HFFc6 (cell line): Measurements from ENCODE around the gene COIL. TPM values are rescaled to one million over a fixed set of nuclear protein-coding genes. Genes with fewer than 3 reads are reported as not detected.

Source experiments
- DNase-seq: peaks from one replicate; pipeline ENCODE4 v3.0.0-alpha.2; 2018
- H3K27ac Mint-ChIP-seq: 2 replicates; pipeline ENCODE4 v1.8.0; 2020; ENCODE audit warnings: mild to moderate bottlenecking, mixed read lengths
- H3K27me3 Mint-ChIP-seq: 2 replicates; pipeline ENCODE4 v1.8.0; 2021; ENCODE audit warnings: mild to moderate bottlenecking, moderate library complexity, mixed read lengths; ENCODE audit not compliant: insufficient read depth
- H3K36me3 Mint-ChIP-seq: 2 replicates; pipeline ENCODE4 v1.8.0; 2021; ENCODE audit warnings: low read depth, mixed read lengths
- H3K4me1 Mint-ChIP-seq: 2 replicates; pipeline ENCODE4 v1.8.0; 2020; ENCODE audit warnings: low read depth, mixed read lengths
- H3K4me3 Mint-ChIP-seq: 2 replicates; pipeline ENCODE4 v1.8.0; 2020; ENCODE audit warnings: mild to moderate bottlenecking, moderate library complexity, mixed read lengths
- H3K9me3 Mint-ChIP-seq: 2 replicates; pipeline ENCODE4 v1.8.0; 2020; ENCODE audit warnings: mild to moderate bottlenecking, mixed read lengths
- CTCF ChIP-seq: fragments of 200-600 bp; sonication (generic); IDR thresholded peaks from 2 replicates; pipeline ENCODE4 v1.5.0; 2021; ENCODE audit warnings: antibody characterized with exemption, mild to moderate bottlenecking
- total RNA-seq, 6 experiments: library from RNA; stranded (reverse); fragmentation: NEBNext Ultra II Directional; extraction: Animal tissue kit (Norgen Biotek cat#: 25700); gene quantifications; 2 replicates in 1 of 6; 3 replicates in 5 of 6; pipeline ENCODE4 v1.2.3, GENCODE V29; 2021

Gene COIL
- total RNA-seq, 6 experiments from 2014 or later, result 13.6 to 16.4 (median 16.2) TPM

- Mint-ChIP-seq H3K27ac (peak within 1 kb of the TSS; percentile 79), H3K27me3 (peaks cover 2% of the 10 kb centered on the region; the same call in 1 of the 2 replicates), H3K4me1 (peaks cover 18% of the 10 kb centered on the region), H3K9me3 (no peaks in the 10 kb centered on the region), H3K4me3 (peak within 1 kb of the TSS; percentile 97), H3K36me3 (no peaks in the 10 kb centered on the region)
- no peak for TF ChIP-seq CTCF
- DNase-seq, result peak; percentile 77
These were observed 17.0 kb upstream of the COIL start, which contains the start of gene SCPEP1 for GRCh38 chr17:56977673-56978395. SCPEP1 (plus strand) TSS chr17:56978131; CDS start chr17:56978160, 29 bp downstream.

- Mint-ChIP-seq H3K4me1 (peaks cover 18% of the 10 kb centered on the region), H3K4me3 (peak overlapping the region; percentile 97), H3K27me3 (peaks cover 4% of the 10 kb centered on the region), H3K27ac (no peak overlapping the region), H3K9me3 (no peaks in the 10 kb centered on the region), H3K36me3 (no peaks in the 10 kb centered on the region)
- no peak for TF ChIP-seq CTCF
- DNase-seq, result no peak
These were observed 16.2 kb upstream of the COIL start for GRCh38 chr17:56976941-56977608.

- no peak for TF ChIP-seq CTCF
- Mint-ChIP-seq H3K36me3 (no peaks in the 10 kb centered on the region), H3K27me3 (peaks cover 14% of the 10 kb centered on the region), H3K9me3 (no peaks in the 10 kb centered on the region), H3K4me3 (no peak overlapping the region), H3K27ac (no peak overlapping the region), H3K4me1 (peaks cover 18% of the 10 kb centered on the region)
- DNase-seq, result no peak
These were observed 14.8 kb upstream of the COIL start for GRCh38 chr17:56975656-56976055.

- Mint-ChIP-seq H3K9me3 (no peaks in the 10 kb centered on the region), H3K4me3 (no peak overlapping the region), H3K27ac (no peak overlapping the region), H3K4me1 (peaks cover 14% of the 10 kb centered on the region), H3K27me3 (peaks cover 17% of the 10 kb centered on the region), H3K36me3 (no peaks in the 10 kb centered on the region)
- DNase-seq, result no peak
- TF ChIP-seq CTCF, result no peak
These were observed 13.2 kb upstream of the COIL start for GRCh38 chr17:56974055-56974454.

- peak; percentile 16 for DNase-seq
- peaks cover 9% of the 10 kb centered on the region for H3K4me1 Mint-ChIP-seq
- no peaks in the 10 kb centered on the region for H3K36me3 Mint-ChIP-seq
- no peaks in the 10 kb centered on the region for H3K9me3 Mint-ChIP-seq
- peaks cover 17% of the 10 kb centered on the region for H3K27me3 Mint-ChIP-seq
- TF ChIP-seq CTCF, result no peak
- no peak overlapping the region for H3K27ac Mint-ChIP-seq
- H3K4me3 Mint-ChIP-seq, result no peak overlapping the region
These were observed 12.7 kb upstream of the COIL start for GRCh38 chr17:56973520-56973919.
